Stimulated activated naive CD4-positive, alpha-beta T cell treated with Interleukin-2 at 50 U/mL for 16 hours (primary cell): ENCODE results near the gene WNK2.

ENCODE experiments used
- DNase-seq: peaks from one replicate; lab custom pipeline; 2025; lab: John Stamatoyannopoulos, UW

The WNK2 gene

GRCh38 chr9:93295031-93295430, 111.1 kb downstream of the WNK2 start:
- no peak for DNase-seq

- DNase-seq = no peak
Measured at GRCh38 chr9:93295456-93296076, 111.6 kb downstream of the WNK2 start.

- DNase-seq = no peak
Measured at GRCh38 chr9:93296889-93297480, 113.0 kb downstream of the WNK2 start.

- no peak for DNase-seq
Measured at GRCh38 chr9:93297659-93298497, 113.9 kb downstream of the WNK2 start.

GRCh38 chr9:93298498-93299417, 114.8 kb downstream of the WNK2 start:
- DNase-seq = no peak

- no peak for DNase-seq
Measured at GRCh38 chr9:93299418-93300174, 115.7 kb downstream of the WNK2 start.

- DNase-seq = no peak
Measured at GRCh38 chr9:93300175-93300572, 116.2 kb downstream of the WNK2 start.

- DNase-seq = no peak
Measured at GRCh38 chr9:93300585-93301081, 116.7 kb downstream of the WNK2 start.

- DNase-seq = no peak
Measured at GRCh38 chr9:93301291-93301811, 117.4 kb downstream of the WNK2 start.

- no peak for DNase-seq
Measured at GRCh38 chr9:93301911-93302541, 118.1 kb downstream of the WNK2 start.

- DNase-seq = peak; percentile 49
Measured at GRCh38 chr9:93302586-93303257, 118.8 kb downstream of the WNK2 start.

- no peak for DNase-seq
Measured at GRCh38 chr9:93303258-93303771, 119.4 kb downstream of the WNK2 start.

- DNase-seq = no peak
Measured at GRCh38 chr9:93303806-93304573, 120.1 kb downstream of the WNK2 start.

- DNase-seq = no peak
Measured at GRCh38 chr9:93304574-93305496, 120.9 kb downstream of the WNK2 start.

- DNase-seq = no peak
Measured at GRCh38 chr9:93305497-93306020, 121.6 kb downstream of the WNK2 start.

GRCh38 chr9:93306081-93306480, 122.1 kb downstream of the WNK2 start:
- DNase-seq = no peak

- DNase-seq = no peak
Measured at GRCh38 chr9:93306579-93307091, 122.7 kb downstream of the WNK2 start.
